Measurements from ENCODE around the gene ALDH9A1.
"Not testable (repeated sequence)": the region's sequence is repeated elsewhere in the genome, so short reads cannot be mapped to it uniquely, and the experiment has no call there.

The ALDH9A1 gene

DNA sequence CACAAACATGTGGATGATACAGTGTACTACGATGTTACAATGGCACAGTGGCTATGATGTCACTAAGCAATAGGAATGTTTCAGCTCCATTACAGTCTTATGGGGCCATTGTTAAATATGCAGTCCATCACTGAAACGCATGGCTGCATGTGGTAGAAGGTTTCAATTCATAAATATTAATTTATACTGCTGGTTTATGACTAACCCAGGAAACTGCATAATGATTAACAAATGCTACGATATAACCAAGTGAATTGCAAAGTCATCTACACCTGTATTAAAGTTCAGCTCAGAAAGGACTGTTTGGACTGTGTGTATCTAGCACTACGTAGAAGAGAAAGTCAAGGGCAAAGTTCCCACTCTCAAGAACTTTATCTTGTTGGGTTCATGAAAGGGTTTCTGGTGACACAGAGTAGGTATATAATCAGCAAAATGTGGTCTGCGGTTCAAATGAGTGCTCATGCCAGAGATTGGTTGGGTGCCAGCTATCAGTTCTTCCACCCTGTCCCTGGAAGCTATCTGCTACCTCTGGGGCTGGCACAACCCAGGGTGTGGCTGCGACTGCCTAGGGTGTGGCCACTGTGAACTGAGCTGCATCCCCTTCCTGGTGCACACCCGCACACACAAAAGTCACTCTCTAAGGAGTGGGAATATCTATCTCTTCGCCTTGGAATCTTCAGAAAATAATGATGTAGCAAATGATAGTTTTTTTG lies 52.6 kb downstream of the ALDH9A1 start:
- peak; percentile 21 for DNase-seq (ENCODE audit: low read depth)

DNA sequence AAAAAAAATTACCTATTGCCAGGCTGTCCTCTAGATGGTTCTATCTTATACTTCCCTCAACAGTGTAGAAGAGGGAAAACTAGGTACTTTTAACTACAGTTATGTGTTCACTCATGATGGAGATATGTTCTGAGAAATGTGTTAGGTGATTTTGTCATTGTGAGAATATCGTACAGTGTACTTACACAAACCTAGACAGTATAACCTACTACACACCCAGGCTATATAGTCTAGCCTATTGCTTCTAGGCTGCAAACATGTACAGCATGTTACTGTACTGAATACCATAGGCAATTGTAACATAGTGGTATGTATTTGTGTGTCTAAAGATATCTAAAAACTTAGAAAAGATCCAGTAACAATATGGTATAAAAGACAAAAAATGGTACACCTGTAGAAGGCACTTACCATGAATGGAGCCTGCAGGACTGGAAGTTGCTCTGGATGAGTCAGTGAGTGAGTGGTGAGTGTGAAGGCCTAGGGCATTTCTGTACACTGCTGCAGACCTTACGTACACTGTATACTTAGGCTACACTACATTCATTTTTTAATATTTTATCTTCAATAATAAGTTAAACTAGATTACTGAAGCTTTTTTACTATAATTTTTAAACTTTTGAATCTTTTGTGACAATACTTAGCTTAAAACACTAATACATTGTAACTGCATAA lies 54.2 kb downstream of the ALDH9A1 start:
- no peak for DNase-seq (ENCODE audit: low read depth)

DNA sequence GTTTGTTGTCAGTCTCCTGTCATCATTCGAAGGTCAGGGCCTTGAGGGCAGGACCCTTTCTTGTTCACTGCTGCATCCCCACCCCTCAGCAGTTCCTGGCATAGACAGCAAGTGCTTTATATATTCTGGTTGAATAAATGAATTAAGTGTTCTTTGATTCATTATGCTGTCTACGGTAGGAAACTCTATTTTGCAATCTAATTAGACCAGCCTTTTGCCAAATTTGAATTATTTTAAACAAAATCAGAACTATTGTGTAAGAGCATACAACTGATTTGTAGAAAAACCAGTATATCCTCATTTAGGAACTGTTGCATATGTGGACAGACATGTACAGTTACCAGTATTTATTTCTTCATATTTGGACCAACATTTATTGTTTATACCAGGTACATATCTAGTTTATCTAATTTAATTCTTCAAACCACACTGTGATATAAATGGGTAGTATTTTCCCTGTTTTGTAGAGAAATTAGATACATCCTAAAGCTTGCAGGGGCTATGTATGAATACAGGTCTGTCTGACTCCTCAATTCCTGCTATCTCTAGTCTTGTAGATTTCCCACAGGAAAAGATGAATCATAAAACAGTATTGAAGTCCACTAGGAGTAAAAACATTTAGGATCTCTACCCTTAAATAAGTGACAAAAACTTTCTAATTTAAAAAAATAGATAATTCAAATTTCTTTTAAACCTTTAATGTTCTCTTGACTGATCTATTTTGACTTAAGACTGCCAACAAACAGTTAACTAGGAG lies 57.0 kb downstream of the ALDH9A1 start:
- DNase-seq (ENCODE audit: low read depth): no peak

DNA sequence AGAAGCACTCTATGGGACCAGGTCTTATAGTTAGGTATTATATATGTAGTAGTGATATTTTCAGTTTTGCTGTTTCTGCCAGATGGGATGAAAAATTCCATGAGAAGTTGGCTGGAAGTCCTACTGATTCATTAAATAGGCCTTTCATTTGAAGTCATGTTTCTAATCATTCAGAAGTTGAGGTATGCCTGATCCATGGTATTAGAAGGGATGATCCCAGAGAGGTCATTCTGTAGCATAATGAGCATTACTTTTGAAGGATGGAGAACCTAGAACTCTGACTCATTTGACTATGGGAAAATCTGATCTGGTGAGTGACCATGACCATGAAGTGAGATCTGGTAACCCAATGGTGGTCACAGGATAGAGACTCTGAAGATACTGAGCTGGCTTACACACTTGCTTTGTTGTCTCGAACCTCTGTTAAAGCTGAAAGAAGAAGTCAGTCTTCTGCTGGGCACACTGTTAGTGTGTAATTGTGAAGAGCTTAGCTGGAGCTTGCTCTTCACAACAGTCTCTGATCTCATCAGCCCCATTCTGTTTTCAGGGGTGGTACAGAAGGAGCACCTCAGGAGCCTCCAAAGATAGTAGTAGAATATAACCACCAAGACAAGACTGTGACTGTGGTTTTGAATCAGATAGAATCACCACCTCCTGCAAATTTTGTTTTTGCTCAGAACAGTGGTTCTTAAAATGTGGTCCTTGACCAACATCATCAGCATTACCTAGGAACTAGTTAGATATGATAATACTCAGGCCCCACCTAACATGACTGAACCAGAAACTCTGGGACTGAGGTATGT lies 58.3 kb downstream of the ALDH9A1 start:
- DNase-seq (ENCODE audit: low read depth): no peak

DNA sequence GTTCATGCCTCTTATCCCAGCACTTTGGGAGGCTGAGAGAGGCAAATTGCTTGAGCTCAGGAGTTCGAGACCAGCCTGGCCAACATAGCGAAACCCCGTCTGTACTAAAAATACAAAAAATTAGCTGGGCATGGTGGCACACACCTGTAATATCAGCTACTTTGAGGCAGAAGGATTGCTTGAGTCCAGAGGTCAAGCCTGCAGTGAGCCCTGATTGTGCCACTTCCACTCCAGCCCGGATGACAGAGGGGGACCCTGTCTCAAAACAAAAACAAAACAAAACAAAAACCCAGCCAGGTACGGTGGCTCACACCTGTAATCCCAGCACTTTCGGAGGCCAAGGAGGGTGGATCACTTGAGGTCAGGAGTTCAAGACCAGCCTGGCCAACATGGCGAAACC lies 60.2 kb downstream of the ALDH9A1 start:
- not testable (repeated sequence) for DNase-seq (ENCODE audit: low read depth)

DNA sequence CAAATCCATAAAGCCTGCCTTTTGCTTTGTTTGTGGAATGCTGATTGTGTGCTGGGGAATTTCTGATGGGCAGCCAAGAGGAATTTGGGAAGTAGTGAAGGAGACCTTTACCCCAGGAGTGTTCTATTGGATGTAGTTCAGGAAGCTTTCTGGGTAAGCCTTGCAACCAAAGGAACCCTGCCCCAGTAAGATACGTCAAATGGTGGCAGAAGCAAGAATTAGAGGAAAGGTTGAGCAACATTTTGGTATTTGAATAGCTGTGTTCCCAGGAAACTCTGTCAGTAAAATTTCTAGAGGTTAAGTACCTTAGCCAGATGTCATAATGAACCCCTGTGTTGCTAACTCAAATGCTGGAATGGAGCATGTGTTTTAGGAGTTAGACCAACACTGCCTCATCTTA lies 60.9 kb downstream of the ALDH9A1 start:
- DNase-seq (ENCODE audit: low read depth): no peak

DNA sequence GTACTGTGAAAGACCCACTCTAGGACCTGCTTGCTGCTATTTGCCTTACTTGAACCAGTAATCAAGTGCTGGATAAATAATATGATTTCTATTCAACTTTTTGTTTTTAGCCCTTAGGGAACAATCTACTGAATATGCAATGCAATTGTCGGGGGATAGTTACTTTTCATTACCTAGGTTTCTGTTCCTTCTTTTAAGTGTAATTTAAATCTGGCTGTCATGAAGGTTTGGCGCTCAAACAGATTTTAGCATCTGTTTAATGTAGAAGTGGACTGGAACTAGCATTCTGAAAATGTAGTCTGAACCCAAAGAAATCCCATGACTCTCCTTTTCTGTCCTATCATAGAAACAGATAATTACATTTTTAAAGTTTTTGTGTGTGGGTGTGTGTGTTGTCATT lies 62.5 kb downstream of the ALDH9A1 start:
- no peak for DNase-seq (ENCODE audit: low read depth)

DNA sequence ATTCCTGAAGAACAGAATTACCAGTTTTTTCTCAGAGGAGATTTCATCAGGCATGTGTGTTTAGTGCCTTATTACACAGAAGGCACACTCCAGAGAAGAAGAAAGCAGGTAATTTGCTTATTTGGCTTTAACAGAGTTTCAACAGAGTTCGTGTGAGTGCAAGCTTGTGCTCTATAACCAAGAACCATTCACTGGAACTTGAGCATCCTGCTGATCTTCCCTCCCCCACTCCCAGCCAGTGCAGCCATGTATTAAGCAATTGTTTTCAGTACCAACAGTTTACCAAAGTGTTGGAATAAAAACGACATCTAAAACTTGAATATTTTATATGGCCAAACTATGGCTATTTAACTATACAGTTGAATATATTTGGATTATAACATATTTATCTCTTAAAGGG lies 63.0 kb downstream of the ALDH9A1 start:
- DNase-seq (ENCODE audit: low read depth): no peak

DNA sequence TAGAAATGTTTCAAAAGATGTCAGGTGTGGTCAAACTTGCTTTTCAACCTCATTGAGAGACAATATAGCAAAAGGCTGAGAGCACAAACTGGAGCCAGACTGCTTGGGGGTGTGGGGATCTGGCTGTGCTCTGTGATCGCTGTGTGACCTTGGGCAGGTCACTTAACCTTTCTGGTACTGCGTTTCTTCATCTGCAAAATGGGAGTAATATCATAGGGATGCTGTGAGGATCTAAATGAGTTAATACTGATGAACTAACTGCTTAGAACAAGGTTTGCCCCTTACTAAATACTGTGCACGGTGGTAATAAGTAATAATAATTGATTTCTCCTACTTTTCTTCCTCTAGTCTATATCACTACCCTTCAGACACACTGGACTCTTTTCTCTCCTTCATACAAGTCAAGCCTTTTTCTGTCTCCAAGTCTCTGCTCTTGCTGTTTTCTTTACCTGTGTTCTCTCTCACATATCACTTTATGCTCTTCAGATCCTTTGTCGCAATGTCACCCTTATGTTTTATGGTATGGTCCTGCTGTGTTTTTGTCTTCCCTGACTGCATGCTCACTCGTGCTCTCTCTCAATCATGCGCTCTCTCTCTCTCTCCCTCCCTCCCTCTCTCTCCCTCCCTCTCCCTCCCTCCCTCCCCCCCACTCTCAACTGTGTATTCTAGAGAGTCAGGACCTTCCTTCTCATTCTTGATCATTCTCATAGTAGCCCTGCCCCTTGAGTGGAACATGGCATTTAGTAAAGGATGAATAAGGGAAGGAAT lies 64.0 kb downstream of the ALDH9A1 start:
- no peak for DNase-seq (ENCODE audit: low read depth)

DNA sequence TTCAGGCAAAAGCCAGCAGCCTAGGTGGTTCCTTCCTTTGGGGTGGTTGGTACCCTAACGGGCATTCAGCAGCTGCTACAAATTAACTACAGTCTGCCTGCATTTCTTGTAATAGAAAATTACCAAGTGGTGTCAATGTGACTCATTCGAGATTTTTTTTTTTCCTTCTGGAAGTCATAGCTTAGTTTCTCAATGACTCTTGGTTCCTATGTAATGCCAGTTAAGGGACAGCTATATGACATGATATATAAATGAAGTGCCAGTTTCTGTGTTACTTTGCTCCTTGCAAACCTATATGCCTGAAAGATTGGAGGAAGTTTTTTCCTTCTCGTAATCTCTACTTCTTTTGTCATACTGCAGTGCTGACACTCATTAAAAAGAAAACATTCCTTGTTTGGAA lies 64.7 kb downstream of the ALDH9A1 start:
- DNase-seq (ENCODE audit: low read depth): no peak

DNA sequence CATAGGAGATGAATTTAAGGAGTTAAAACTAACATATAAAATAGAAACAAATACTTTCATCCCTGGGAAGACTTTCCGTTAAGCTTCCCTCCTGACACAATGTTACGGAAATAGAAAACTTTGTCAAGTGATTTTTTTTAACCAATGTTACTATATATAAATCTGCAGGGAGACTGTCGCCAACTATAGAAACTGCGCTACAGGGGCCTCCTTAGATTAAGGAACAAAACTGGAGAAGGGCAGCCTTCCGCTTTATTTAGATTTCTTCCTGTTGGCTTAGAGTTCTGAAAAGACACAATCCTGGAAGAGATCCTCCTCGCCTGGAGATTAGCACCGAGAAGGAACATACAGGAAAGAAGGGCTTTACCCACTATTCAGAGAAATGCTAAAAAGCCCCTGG lies 65.9 kb downstream of the ALDH9A1 start:
- no peak for DNase-seq (ENCODE audit: low read depth)

DNA sequence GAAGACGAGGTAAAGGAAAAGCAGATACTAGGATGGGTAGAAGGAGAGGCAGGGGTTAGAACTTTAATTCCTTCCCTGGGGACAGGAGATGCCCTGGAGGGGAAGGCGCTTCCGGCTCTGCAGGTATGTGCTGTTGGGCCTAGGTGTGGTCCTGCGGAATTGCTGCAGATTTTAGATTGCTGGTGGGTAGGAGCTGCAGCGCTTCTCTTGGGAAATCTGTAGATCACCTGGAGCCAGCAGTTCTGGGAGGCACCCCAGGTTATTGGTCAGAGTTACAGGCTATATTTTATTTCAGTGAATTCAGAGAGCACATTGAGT lies 66.3 kb downstream of the ALDH9A1 start:
- no peak for DNase-seq (ENCODE audit: low read depth)

DNA sequence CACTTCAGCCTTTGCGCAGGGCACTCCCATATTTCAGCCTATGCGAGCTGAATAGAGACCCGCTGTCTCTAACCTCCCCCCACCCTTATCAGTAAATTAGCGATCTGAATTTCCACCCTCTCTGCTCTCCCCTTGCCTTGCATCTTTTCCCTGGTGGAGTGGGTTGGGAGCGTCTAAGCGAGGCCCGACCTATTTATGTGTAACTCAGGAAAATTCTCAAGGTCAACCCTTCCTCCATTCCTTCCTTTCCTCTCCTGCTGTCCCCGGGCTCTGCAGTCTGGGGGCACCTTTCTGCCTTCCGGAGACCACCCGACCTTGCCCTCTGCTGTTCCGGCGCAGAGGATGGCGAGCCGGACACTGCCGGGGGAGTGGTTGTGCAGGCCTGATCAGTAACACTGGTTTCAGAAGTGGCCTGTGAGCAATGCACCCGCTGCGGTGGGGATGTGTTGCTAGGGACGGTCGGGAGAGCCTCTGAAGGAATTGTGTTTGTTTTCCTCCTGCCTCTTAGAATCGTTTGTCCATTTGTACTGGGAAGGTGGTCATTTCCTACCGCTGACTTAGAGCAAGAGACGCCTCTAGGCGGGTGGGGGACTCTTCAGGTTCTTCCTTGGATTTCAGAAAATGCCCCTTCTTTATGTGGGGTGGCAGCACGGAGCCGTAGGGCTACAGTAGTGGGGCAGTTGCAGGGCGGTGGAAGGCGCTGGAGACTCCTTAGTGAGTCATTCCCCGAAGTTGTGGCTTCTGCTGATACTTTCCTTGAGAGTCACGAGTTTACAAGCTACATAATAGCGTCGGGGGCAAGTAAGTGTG lies 66.8 kb downstream of the ALDH9A1 start:
- no peak for DNase-seq (ENCODE audit: low read depth)

DNA sequence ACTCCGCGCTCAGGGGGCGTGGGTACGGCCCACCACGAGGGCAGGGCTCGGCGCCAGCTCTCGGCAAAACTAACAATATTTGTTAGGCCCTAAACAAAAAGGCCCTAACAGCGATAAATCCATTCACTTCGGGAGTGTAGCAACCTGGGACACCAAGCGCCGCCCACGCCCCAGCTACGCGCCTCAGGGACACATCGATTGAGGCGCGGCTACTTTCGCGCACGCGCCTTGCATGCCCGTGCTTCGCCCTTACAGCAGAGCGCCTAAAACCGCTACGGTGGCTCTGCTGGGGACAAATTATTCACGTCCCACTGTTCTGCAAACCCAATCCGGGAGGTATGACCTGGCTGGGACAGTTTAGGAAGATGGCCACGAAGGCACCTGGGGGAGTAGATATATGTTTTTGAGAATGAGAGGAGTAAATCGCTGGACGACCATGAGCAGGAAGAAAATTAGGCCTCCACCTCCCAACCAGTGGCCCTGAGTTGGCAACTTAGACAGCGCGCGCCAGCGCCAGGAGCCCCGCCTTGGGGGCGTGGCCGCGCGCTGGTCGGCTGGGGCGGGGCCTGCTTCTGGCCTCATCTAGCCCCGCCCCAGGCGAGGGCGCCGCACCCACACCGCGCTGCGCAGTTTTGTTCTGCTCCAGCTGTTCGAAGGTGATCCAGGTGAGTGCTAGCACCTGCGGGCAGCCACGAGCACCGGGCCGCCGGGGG lies 67.6 kb downstream of the ALDH9A1 start, which contains the start of gene MGST3:
MGST3 (plus strand) TSS at position 606 of the 713 bp plus-strand sequence. CDS start 18,614 bp downstream, outside the sequence.
- DNase-seq (ENCODE audit: low read depth): peak; percentile 88

DNA sequence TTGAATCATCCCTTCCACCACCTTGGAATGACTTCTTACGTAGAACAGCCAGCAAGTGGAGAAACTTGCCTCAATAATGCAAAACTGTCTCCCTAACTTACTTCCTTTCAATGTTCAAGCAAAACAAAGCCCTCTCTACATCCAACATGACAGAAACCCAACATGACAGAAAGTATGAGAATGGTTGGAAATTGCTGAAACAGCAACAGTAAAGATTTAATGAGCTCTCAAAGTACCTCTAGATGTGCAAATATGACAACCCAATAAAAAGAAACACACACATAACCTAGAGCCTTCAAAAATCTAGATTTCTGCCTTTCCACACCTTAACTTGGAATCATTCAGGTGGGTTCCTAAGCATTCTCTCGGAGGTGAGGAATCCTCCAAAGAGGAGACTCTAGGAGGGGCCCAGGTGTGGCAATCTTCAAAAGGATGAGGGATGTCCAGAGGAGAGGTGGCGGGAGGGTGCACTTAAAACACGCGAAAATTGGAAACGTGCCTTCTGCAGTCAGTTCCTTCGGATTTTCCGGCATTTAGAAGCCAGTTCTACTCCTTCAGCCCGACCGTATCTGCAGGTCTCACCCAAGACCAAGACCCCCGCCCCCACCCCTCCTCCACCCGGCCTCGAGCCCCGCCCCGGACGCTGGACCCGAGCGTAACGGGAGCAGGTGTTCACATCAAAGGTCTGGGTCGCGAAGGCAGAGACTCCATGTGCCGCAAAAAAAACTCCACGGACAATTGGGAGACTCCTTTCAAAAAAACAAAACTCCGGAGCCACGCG lies 68.3 kb downstream of the ALDH9A1 start:
- DNase-seq (ENCODE audit: low read depth): no peak

DNA sequence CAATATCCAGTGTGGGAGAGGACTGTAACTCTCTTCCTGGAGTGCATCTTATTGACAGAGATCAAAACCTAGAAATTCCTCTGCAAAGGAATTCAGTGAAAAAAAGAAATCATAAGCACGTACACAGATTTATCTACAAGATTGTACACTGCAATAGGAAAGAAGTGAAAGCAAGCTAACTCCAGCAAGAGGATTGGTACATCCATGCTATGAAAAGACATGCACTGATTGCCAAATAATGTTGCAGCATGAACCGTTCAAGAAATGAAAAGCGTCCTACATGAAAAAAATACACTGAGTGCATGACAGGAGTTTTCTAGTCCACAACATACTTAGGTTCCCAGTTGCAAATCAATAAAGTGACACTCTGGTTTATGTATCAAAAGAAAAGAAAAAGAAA lies 69.2 kb downstream of the ALDH9A1 start:
- no peak for DNase-seq (ENCODE audit: low read depth)

DNA sequence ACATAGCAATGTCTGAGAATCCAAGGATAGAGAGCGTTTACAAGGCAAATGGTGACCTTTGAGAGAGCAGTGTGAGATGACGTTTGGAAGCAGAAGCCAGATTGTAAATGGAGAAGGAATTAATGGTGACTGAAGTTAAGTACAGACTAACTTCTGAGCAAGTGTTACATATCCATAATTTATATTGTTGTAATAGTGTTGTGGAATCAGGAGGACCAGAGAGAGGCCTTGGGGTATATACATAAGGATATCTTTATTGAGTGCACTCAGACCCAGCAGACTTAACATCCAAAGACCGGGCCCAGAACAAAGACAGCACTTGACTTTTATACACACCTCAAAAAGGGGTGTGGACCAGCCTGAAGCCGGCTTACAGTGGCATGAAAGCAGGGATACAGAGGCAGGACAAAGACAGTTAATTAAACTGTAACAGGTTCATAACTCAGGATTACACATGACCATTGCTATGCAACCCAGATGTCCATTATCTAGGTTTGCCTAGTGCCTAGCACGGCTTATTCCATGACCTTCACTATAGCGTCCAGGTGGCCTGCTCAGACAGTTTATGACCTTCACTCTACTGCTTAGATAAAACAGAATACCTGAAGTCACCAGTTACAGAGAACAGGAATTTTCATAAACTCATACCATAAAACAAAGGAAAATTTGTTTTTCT lies 70.1 kb downstream of the ALDH9A1 start:
- no peak for DNase-seq (ENCODE audit: low read depth)

DNA sequence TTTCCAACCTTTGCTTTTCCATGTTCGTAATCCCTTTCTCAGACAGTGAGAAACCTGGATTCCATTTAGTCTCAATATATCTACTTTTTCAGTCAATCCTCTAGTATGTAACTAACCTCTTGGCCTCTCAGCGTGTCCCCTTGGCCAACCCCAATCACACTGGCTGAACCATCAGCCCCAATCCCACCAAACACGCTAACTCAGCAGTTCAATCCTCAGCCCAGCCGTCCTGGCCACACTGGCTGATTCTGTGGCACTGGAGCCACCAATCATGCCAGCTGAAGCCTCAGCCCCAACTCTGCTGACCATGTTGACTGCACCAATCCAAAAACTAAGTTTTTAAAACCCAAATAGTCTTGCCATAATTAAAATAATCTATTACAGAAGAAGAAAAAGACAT lies 73.9 kb downstream of the ALDH9A1 start:
- no peak for DNase-seq (ENCODE audit: low read depth)

DNA sequence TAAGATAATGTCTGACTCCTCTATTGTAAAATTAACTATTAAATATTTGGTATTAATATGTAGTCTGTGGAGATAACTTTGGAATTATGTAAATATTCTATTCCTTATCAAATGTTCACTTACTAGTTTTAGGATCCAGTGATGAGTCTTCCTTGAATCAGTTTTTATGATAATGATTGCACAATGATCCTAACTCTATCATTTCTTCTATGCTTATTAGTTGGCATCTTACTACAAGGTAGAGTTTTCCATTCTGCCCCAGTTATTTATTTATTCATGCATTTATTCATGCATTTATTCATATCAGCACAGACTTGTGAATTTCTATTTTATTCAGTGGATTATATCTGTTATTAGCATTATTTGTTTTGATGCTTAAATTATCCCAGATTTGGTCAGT lies 74.7 kb downstream of the ALDH9A1 start:
- no peak for DNase-seq (ENCODE audit: low read depth)
